Activated CD4-positive, CD25-positive, alpha-beta regulatory T cell treated with anti-CD3 and anti-CD28 coated beads, Interleukin-2, amount 50 U/mL, for 72 hours (primary cell): ENCODE results near the gene LRIT2.
"Not testable (repeated sequence)": the region's sequence is repeated elsewhere in the genome, so short reads cannot be mapped to it uniquely, and the experiment has no call there.

Experiments
- DNase-seq: peaks from one replicate; pipeline ENCODE4 v3.0.0; 2021

LRIT2 gene

GRCh38 chr10:84177541-84178141 lies 47.7 kb downstream of the LRIT2 start:
- no peak for DNase-seq

GRCh38 chr10:84176836-84177474 lies 48.4 kb downstream of the LRIT2 start:
- no peak for DNase-seq

GRCh38 chr10:84176351-84176750 lies 49.0 kb downstream of the LRIT2 start:
- no peak for DNase-seq

- no peak for DNase-seq
Measured at GRCh38 chr10:84175436-84175835, 49.9 kb downstream of the LRIT2 start.

GRCh38 chr10:84173501-84173929 lies 51.8 kb downstream of the LRIT2 start, which contains the start of gene GPR15LG:
GPR15LG (plus strand) TSS chr10:84173801; CDS start chr10:84173852, 51 bp downstream.
- DNase-seq, result no peak

GRCh38 chr10:84172467-84173356 lies 52.6 kb downstream of the LRIT2 start:
- no peak for DNase-seq

- DNase-seq, result not testable (repeated sequence)
Measured at GRCh38 chr10:84171700-84172466, 53.5 kb downstream of the LRIT2 start.

GRCh38 chr10:84171237-84171636 lies 54.1 kb downstream of the LRIT2 start:
- DNase-seq, result not testable (repeated sequence)
